ENCODE data around the gene DHCR24.

The DHCR24 gene

GRCh38 chr1:54848134-54848948 lies 38.7 kb downstream of the DHCR24 start:
- FAIRE-seq: no peak
- DNase-seq (ENCODE audit: insufficient read length, low spot score): no peak
- no peak for TF ChIP-seq CTCF (IDR thresholded peaks at IDR 0.05; ENCODE audit: insufficient read depth, missing control alignments)

- FAIRE-seq: no peak
- no peak for DNase-seq (ENCODE audit: insufficient read length, low spot score)
Measured at GRCh38 chr1:54846716-54847284, 40.2 kb downstream of the DHCR24 start.

GRCh38 chr1:54846301-54846700 lies 40.7 kb downstream of the DHCR24 start:
- DNase-seq (ENCODE audit: insufficient read length, low spot score): no peak
- TF ChIP-seq CTCF (IDR thresholded peaks at IDR 0.05; ENCODE audit: insufficient read depth, missing control alignments): no peak
- no peak for FAIRE-seq

More at GRCh38 chr1:54846716-54847284, 40.2 kb downstream of the DHCR24 start:
- TF ChIP-seq CTCF (IDR thresholded peaks at IDR 0.05; ENCODE audit: insufficient read depth, missing control alignments): no peak

GRCh38 chr1:54845772-54846171 lies 41.2 kb downstream of the DHCR24 start:
- FAIRE-seq (no peak), DNase-seq (ENCODE audit: insufficient read length, low spot score) (no peak)
- TF ChIP-seq CTCF (IDR thresholded peaks at IDR 0.05; ENCODE audit: insufficient read depth, missing control alignments): no peak

GRCh38 chr1:54844564-54844963 lies 42.4 kb downstream of the DHCR24 start:
- DNase-seq (ENCODE audit: insufficient read length, low spot score): no peak
- TF ChIP-seq CTCF (IDR thresholded peaks at IDR 0.05; ENCODE audit: insufficient read depth, missing control alignments): no peak
- no peak for FAIRE-seq

- DNase-seq (ENCODE audit: insufficient read length, low spot score) (no peak), FAIRE-seq (no peak)
- no peak for TF ChIP-seq CTCF (IDR thresholded peaks at IDR 0.05; ENCODE audit: insufficient read depth, missing control alignments)
Measured at GRCh38 chr1:54843449-54843848, 43.5 kb downstream of the DHCR24 start.

GRCh38 chr1:54842963-54843362 lies 44.0 kb downstream of the DHCR24 start:
- no peak for TF ChIP-seq CTCF (IDR thresholded peaks at IDR 0.05; ENCODE audit: insufficient read depth, missing control alignments)
- DNase-seq (ENCODE audit: insufficient read length, low spot score) (no peak), FAIRE-seq (no peak)

Data from D721Med (cell line).